HL-60 (cell line): ENCODE measurements around the gene ZBTB7C.

Experiments used
- CTCF ChIP-seq: IDR thresholded peaks from one replicate; pipeline ENCODE4 v1.5.1; 2011; ENCODE audit warnings: low read length, control low read depth, inconsistent platforms; ENCODE audit not compliant: insufficient read depth
- POLR2AphosphoS5 ChIP-seq: IDR thresholded peaks from 2 replicates; pipeline ENCODE4 v1.6.1; 2012; ENCODE audit warnings: low read depth
- TF ChIP-seq, protein P1 (sequence below): IDR thresholded peaks from 2 replicates; pipeline ENCODE4 v1.6.1; 2012; ENCODE audit warnings: low read depth; ENCODE audit not compliant: insufficient replicate concordance

DNA sequence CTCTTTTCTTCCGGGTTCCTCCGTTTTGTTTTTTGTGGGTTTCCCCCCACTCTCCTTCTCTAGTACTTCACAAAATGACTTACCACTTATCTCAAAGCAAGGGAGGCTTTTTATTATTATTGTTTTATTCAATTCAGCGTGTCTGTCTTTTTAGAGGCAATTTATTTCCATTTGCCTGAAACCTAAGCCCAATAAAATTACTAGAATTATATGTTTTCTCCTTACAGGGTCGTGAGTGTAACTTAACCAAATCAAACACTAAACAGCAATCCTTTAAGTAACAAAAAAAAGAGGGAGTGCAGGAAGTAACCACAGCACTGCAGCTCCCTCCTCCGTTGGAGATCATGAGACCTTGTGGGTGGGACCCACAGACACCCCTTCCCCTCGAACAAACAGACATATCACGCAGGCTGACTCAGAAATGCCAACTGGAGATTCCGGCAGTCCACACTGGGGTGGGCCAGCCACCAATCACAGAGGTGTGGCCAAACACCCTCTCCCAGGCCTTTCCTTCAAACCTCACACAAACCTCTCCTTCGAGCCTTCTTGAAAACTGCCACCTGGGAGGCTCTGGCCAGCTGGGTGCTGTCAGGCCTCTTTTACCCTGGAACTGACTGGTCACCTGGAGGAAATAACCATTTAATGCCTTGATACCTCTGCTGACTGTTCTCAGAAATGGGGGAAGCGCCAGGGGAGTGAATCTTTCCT is 271.7 kb downstream of the ZBTB7C start:
- TF ChIP-seq, protein P1, sequence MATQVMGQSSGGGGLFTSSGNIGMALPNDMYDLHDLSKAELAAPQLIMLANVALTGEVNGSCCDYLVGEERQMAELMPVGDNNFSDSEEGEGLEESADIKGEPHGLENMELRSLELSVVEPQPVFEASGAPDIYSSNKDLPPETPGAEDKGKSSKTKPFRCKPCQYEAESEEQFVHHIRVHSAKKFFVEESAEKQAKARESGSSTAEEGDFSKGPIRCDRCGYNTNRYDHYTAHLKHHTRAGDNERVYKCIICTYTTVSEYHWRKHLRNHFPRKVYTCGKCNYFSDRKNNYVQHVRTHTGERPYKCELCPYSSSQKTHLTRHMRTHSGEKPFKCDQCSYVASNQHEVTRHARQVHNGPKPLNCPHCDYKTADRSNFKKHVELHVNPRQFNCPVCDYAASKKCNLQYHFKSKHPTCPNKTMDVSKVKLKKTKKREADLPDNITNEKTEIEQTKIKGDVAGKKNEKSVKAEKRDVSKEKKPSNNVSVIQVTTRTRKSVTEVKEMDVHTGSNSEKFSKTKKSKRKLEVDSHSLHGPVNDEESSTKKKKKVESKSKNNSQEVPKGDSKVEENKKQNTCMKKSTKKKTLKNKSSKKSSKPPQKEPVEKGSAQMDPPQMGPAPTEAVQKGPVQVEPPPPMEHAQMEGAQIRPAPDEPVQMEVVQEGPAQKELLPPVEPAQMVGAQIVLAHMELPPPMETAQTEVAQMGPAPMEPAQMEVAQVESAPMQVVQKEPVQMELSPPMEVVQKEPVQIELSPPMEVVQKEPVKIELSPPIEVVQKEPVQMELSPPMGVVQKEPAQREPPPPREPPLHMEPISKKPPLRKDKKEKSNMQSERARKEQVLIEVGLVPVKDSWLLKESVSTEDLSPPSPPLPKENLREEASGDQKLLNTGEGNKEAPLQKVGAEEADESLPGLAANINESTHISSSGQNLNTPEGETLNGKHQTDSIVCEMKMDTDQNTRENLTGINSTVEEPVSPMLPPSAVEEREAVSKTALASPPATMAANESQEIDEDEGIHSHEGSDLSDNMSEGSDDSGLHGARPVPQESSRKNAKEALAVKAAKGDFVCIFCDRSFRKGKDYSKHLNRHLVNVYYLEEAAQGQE = no peak
- TF ChIP-seq CTCF = no peak
- TF ChIP-seq POLR2AphosphoS5 = no peak
